ENCODE measurements around the gene SDK1. TPM values are rescaled to one million over a fixed set of nuclear protein-coding genes. Genes with fewer than 3 reads are reported as not detected.

The SDK1 gene
- total RNA-seq, 1 donor from 2014 or later: 16.7 TPM

GRCh38 chr7:3466261-3466660 lies 165.2 kb downstream of the SDK1 start:
- H3K27ac ChIP-seq: no peak overlapping the region
- H3K4me3 ChIP-seq: no peak overlapping the region
- no peaks in the 10 kb centered on the region for H3K36me3 ChIP-seq
- DNase-seq (ENCODE audit: extremely low spot score in 2 of 2): no peak
- no peaks in the 10 kb centered on the region for H3K9me3 ChIP-seq
- H3K27me3 ChIP-seq: no peaks in the 10 kb centered on the region
- TF ChIP-seq POLR2AphosphoS5 (IDR thresholded peaks at IDR 0.05; ENCODE audit: insufficient read depth in 1 of 2, low read depth in 1 of 2): no peak
- TF ChIP-seq CTCF (IDR thresholded peaks at IDR 0.05): no peak
- no peak for TF ChIP-seq POLR2A (IDR thresholded peaks at IDR 0.05)
- H3K4me1 ChIP-seq: peaks cover 7% of the 10 kb centered on the region
- intact Hi-C loops (cut with DNase I): no loop called here

- intact Hi-C loops (cut with DNase I): no loop called here
- H3K27ac ChIP-seq: no peak overlapping the region
- no peak for DNase-seq (ENCODE audit: extremely low spot score in 2 of 2)
- H3K4me1 ChIP-seq: peaks cover 7% of the 10 kb centered on the region
- H3K27me3 ChIP-seq: no peaks in the 10 kb centered on the region
- TF ChIP-seq POLR2AphosphoS5 (IDR thresholded peaks at IDR 0.05; ENCODE audit: insufficient read depth in 1 of 2, low read depth in 1 of 2): no peak
- TF ChIP-seq POLR2A (IDR thresholded peaks at IDR 0.05): no peak
- no peak for TF ChIP-seq CTCF (IDR thresholded peaks at IDR 0.05)
- no peaks in the 10 kb centered on the region for H3K36me3 ChIP-seq
- no peaks in the 10 kb centered on the region for H3K9me3 ChIP-seq
- no peak overlapping the region for H3K4me3 ChIP-seq
Measured at GRCh38 chr7:3469641-3470040, 168.6 kb downstream of the SDK1 start.

- Histone ChIP-seq H3K4me1 (no peaks in the 10 kb centered on the region), H3K36me3 (no peaks in the 10 kb centered on the region), H3K27me3 (no peaks in the 10 kb centered on the region), H3K9me3 (no peaks in the 10 kb centered on the region), H3K27ac (no peak overlapping the region), H3K4me3 (no peak overlapping the region)
- TF ChIP-seq POLR2AphosphoS5 (IDR thresholded peaks at IDR 0.05; ENCODE audit: insufficient read depth in 1 of 2, low read depth in 1 of 2) (no peak), POLR2A (IDR thresholded peaks at IDR 0.05) (no peak), CTCF (IDR thresholded peaks at IDR 0.05) (no peak)
- intact Hi-C loops (cut with DNase I): no loop called here
- DNase-seq (ENCODE audit: extremely low spot score in 2 of 2): no peak
Measured at GRCh38 chr7:3480197-3480596, 179.1 kb downstream of the SDK1 start.

GRCh38 chr7:3481435-3481834 lies 180.4 kb downstream of the SDK1 start:
- no peaks in the 10 kb centered on the region for H3K4me1 ChIP-seq
- H3K27ac ChIP-seq: no peak overlapping the region
- no peaks in the 10 kb centered on the region for H3K36me3 ChIP-seq
- no peak overlapping the region for H3K4me3 ChIP-seq
- DNase-seq (ENCODE audit: extremely low spot score in 2 of 2): no peak
- TF ChIP-seq POLR2A (IDR thresholded peaks at IDR 0.05) (no peak), POLR2AphosphoS5 (IDR thresholded peaks at IDR 0.05; ENCODE audit: insufficient read depth in 1 of 2, low read depth in 1 of 2) (no peak), CTCF (IDR thresholded peaks at IDR 0.05) (no peak)
- H3K9me3 ChIP-seq: no peaks in the 10 kb centered on the region
- H3K27me3 ChIP-seq: no peaks in the 10 kb centered on the region
- intact Hi-C loops (cut with DNase I): no loop called here

GRCh38 chr7:3482147-3482921 lies 181.3 kb downstream of the SDK1 start:
- no peak overlapping the region for H3K27ac ChIP-seq
- no peak overlapping the region for H3K4me3 ChIP-seq
- H3K9me3 ChIP-seq: no peaks in the 10 kb centered on the region
- DNase-seq (ENCODE audit: extremely low spot score in 2 of 2): no peak
- H3K27me3 ChIP-seq: no peaks in the 10 kb centered on the region
- no peaks in the 10 kb centered on the region for H3K36me3 ChIP-seq
- TF ChIP-seq POLR2AphosphoS5 (IDR thresholded peaks at IDR 0.05; ENCODE audit: insufficient read depth in 1 of 2, low read depth in 1 of 2): no peak
- no peak for TF ChIP-seq CTCF (IDR thresholded peaks at IDR 0.05)
- TF ChIP-seq POLR2A (IDR thresholded peaks at IDR 0.05): no peak
- no peaks in the 10 kb centered on the region for H3K4me1 ChIP-seq
- intact Hi-C loops (cut with DNase I): no loop called here

All from vagina (tissue), 2 donors.